ENCODE data around the gene MMP26.

DNA sequence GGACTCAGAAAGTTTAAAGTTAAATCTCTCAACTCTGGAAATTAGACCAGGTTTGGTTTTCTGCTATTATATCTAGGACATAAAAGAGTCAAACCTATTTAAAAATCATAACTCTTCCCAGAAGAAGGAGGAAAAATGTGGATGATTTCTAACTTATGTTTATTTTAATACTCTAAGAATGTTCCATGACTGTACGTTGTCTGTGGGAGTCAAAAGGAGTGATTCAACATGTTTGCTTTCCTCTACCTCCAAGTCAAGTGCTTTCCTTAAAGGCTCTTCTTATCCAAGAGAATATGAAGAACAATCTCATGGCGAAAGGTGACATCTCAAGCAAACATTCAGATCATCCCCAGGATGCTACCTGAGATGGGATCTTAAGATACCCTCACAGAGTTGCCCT is 39.2 kb upstream of the MMP26 start:
- TF ChIP-seq, protein P1, sequence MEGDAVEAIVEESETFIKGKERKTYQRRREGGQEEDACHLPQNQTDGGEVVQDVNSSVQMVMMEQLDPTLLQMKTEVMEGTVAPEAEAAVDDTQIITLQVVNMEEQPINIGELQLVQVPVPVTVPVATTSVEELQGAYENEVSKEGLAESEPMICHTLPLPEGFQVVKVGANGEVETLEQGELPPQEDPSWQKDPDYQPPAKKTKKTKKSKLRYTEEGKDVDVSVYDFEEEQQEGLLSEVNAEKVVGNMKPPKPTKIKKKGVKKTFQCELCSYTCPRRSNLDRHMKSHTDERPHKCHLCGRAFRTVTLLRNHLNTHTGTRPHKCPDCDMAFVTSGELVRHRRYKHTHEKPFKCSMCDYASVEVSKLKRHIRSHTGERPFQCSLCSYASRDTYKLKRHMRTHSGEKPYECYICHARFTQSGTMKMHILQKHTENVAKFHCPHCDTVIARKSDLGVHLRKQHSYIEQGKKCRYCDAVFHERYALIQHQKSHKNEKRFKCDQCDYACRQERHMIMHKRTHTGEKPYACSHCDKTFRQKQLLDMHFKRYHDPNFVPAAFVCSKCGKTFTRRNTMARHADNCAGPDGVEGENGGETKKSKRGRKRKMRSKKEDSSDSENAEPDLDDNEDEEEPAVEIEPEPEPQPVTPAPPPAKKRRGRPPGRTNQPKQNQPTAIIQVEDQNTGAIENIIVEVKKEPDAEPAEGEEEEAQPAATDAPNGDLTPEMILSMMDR (conservative IDR thresholded peaks at IDR 0.05; ENCODE audit: low read depth, low read length): no peak
- no peak for TF ChIP-seq EZH2 (IDR thresholded peaks at IDR 0.05; ENCODE audit: borderline replicate concordance, low read depth, low read length, poor library complexity, severe bottlenecking)
